IMR-90 (cell line): ENCODE measurements around the gene PTRHD1. TPM values are rescaled to one million over a fixed set of nuclear protein-coding genes. Genes with fewer than 3 reads are reported as not detected.
"Not testable (repeated sequence)": the region's sequence is repeated elsewhere in the genome, so short reads cannot be mapped to it uniquely, and the experiment has no call there.

Source experiments
- ATAC-seq: fragments of 200-7000 bp; cut with Tn5 transposase; 2 replicates; pipeline ENCODE4 v1.9.1; 2020; ENCODE audit warnings: low read depth, mild to moderate bottlenecking, moderate library complexity
- BruUV-seq: library from RNA; stranded (reverse); fragments of 400-500 nt; replicated peaks from 2 replicates; lab custom pipeline; 2021; lab: Mats Ljungman, UMichigan
- CTCF ChIA-PET: fragments of 300-600 bp; formaldehyde crosslinking; extraction: SDS; loops from one replicate; lab custom pipeline; 2021; ENCODE audit warnings: antibody characterized with exemption; lab: Yijun Ruan, JAX
- POLR2A ChIA-PET: fragments of 300-600 bp; sonication (Branson Sonifier 250); formaldehyde crosslinking; loops from one replicate; lab custom pipeline; 2022; ENCODE audit warnings: antibody characterized with exemption; ENCODE audit not compliant: unreplicated experiment; lab: Charles Lee
- DNase-seq: peaks from one replicate; pipeline ENCODE4 v3.0.0; 2013
- H2AFZ ChIP-seq: replicated peaks from 2 replicates; pipeline ENCODE3; 2013; ENCODE audit warnings: low read length, mild to moderate bottlenecking; ENCODE audit not compliant: poor library complexity
- H2AK5ac ChIP-seq: 2 replicates; pipeline ENCODE4 v1.6.1; 2013; ENCODE audit warnings: low read depth, low read length, inconsistent platforms
- H2AK9ac ChIP-seq: replicated peaks from 2 replicates; pipeline ENCODE3; 2013; ENCODE audit warnings: mild to moderate bottlenecking, low read depth, low read length, moderate library complexity; ENCODE audit not compliant: poor library complexity
- H2BK120ac ChIP-seq: 2 replicates; pipeline ENCODE4 v1.6.1; 2013; ENCODE audit warnings: low read depth, low read length, inconsistent platforms
- H2BK15ac ChIP-seq: 3 replicates; pipeline ENCODE4 v1.6.1; 2013; ENCODE audit warnings: low read depth, low read length, inconsistent platforms
- H2BK20ac ChIP-seq: 2 replicates; pipeline ENCODE4 v1.6.1; 2013; ENCODE audit warnings: low read depth, mild to moderate bottlenecking, inconsistent platforms, low read length, moderate library complexity
- H2BK5ac ChIP-seq: 2 replicates; pipeline ENCODE4 v1.6.1; 2013; ENCODE audit warnings: mild to moderate bottlenecking, low read depth, low read length, inconsistent platforms; ENCODE audit not compliant: poor library complexity, severe bottlenecking
- H3K14ac ChIP-seq: replicated peaks from 2 replicates; pipeline ENCODE4 v1.6.1; 2013; ENCODE audit warnings: low read depth, low read length, inconsistent platforms
- H3K18ac ChIP-seq: 2 replicates; pipeline ENCODE4 v1.6.1; 2013; ENCODE audit warnings: low read depth, low read length, control low read depth
- H3K23ac ChIP-seq: 2 replicates; pipeline ENCODE4 v1.6.1; 2013; ENCODE audit warnings: low read depth, low read length, inconsistent platforms
- H3K27ac ChIP-seq: 2 replicates; pipeline ENCODE4 v1.5.1; 2013; ENCODE audit warnings: mild to moderate bottlenecking, control low read depth, low read length; ENCODE audit not compliant: insufficient read depth
- H3K27me3 ChIP-seq: 2 replicates; pipeline ENCODE4 v1.6.1; 2013; ENCODE audit warnings: low read length; ENCODE audit not compliant: control insufficient read depth, insufficient read depth
- H3K36me3 ChIP-seq: 2 replicates; pipeline ENCODE4 v1.6.1; 2013; ENCODE audit warnings: low read length, mixed read lengths; ENCODE audit not compliant: control insufficient read depth, insufficient read depth
- H3K4ac ChIP-seq: 2 replicates; pipeline ENCODE4 v1.6.1; 2013; ENCODE audit warnings: low read depth, low read length, inconsistent platforms
- H3K4me1 ChIP-seq: 2 replicates; pipeline ENCODE4 v1.6.1; 2013; ENCODE audit warnings: low read length, mixed read lengths; ENCODE audit not compliant: control insufficient read depth, insufficient read depth
- H3K4me2 ChIP-seq: 2 replicates; pipeline ENCODE4 v1.6.1; 2013; ENCODE audit warnings: low read depth, mild to moderate bottlenecking, control low read depth, low read length, moderate library complexity
- H3K4me3 ChIP-seq: 2 replicates; pipeline ENCODE4 v1.5.1; 2013; ENCODE audit warnings: low read depth, mild to moderate bottlenecking, control low read depth, low read length, moderate library complexity; ENCODE audit not compliant: insufficient read depth
- H3K56ac ChIP-seq: 2 replicates; pipeline ENCODE4 v1.6.1; 2013; ENCODE audit warnings: low read length, inconsistent platforms; ENCODE audit not compliant: insufficient read depth; ENCODE audit errors: extremely low read depth
- H3K79me1 ChIP-seq, 2 experiments: 2 replicates each; pipeline ENCODE4 v1.6.1; 2013; ENCODE audit warnings: low read length in 2 of 2, inconsistent platforms in 1 of 2, low read depth in 1 of 2
- H3K9ac ChIP-seq: 2 replicates; pipeline ENCODE4 v1.6.1; 2013; ENCODE audit warnings: low read depth, low read length, control low read depth
- H3K9me1 ChIP-seq: 2 replicates; pipeline ENCODE4 v1.6.1; 2013; ENCODE audit warnings: low read length, inconsistent platforms; ENCODE audit not compliant: insufficient read depth
- H3K9me3 ChIP-seq: 2 replicates; pipeline ENCODE4 v1.6.1; 2013; ENCODE audit warnings: low read length; ENCODE audit not compliant: control insufficient read depth, insufficient read depth
- H4K20me1 ChIP-seq: 2 replicates; pipeline ENCODE4 v1.6.1; 2013; ENCODE audit warnings: low read length, inconsistent platforms; ENCODE audit not compliant: insufficient read depth
- H4K5ac ChIP-seq: 2 replicates; pipeline ENCODE4 v1.6.1; 2013; ENCODE audit warnings: mild to moderate bottlenecking, low read depth, low read length, control low read depth
- H4K8ac ChIP-seq, 2 experiments: 2 replicates each; pipeline ENCODE4 v1.6.1; 2013; ENCODE audit warnings: low read depth in 2 of 2, low read length in 2 of 2, control low read depth in 1 of 2, inconsistent platforms in 1 of 2
- H4K91ac ChIP-seq: 2 replicates; pipeline ENCODE4 v1.6.1; 2013; ENCODE audit warnings: low read depth, low read length, inconsistent platforms; ENCODE audit not compliant: insufficient read depth
- FOS ChIP-seq: fragments of 150-350 bp; IDR thresholded peaks from 2 replicates; pipeline ENCODE4 v1.6.1; 2016; ENCODE audit warnings: low read depth, low read length
- whole genome bisulfite sequencing, 2 experiments: methylation state at CpG; one replicate each; pipeline versions ENCODE4 v1.1.5 to v1.1.7; 2013; ENCODE audit warnings: missing lambda C conversion rate in 2 of 2; ENCODE audit not compliant: insufficient read length in 1 of 2; ENCODE audit errors: extremely low coverage in 2 of 2; 5-methylcytosine and 5-hydroxymethylcytosine counted together
- dilution Hi-C: fragments of 300-500 bp; cut with HindIII; formaldehyde crosslinking; loops from one replicate; pipeline ENCODE4 v1.14.3; 2018; ENCODE audit warnings: low sequenced_read_pairs; ENCODE audit not compliant: unreplicated experiment
- in situ Hi-C: fragments of 300-500 bp; cut with MboI; formaldehyde crosslinking; loops from 3 replicates; pipeline ENCODE4 v1.14.3; 2019; ENCODE audit warnings: low sequenced_read_pairs, inconsistent platforms, mixed read lengths
- intact Hi-C: fragments of 100-400 bp; cut with micrococcal nuclease; formaldehyde crosslinking; loops from 2 replicates; pipeline ENCODE4 v1.10.0; 2022
- polyA plus RNA-seq, 3 experiments: library from polyadenylated mRNA; depleted of rRNA; stranded (reverse); fragments of >200 nt; gene quantifications; 2 replicates each; pipeline ENCODE4 v1.2.3, GENCODE V29; 2012; ENCODE audit warnings: low replicate concordance in 1 of 3
- total RNA-seq: library from RNA; depleted of rRNA; stranded (reverse); fragments of >200 nt; gene quantifications from 2 replicates; pipeline ENCODE4 v1.2.3, GENCODE V29; 2012

The PTRHD1 gene
- total and polyA plus RNA-seq, 2 of the 4 experiments (the other 2 are of a cell fraction), result 11.7 to 30.9 TPM

- BruUV-seq, H2BK120ac ChIP-seq, H3K4ac ChIP-seq, H4K5ac ChIP-seq, H2BK20ac ChIP-seq, H2BK5ac ChIP-seq, dilution Hi-C loops, H3K9me1 ChIP-seq, H4K8ac ChIP-seq, H2AK5ac ChIP-seq, H3K79me1 ChIP-seq, in situ Hi-C loops, H3K14ac ChIP-seq, H4K91ac ChIP-seq, H2AFZ ChIP-seq, H3K23ac ChIP-seq, H3K9me3 ChIP-seq, H4K20me1 ChIP-seq, H3K4me2 ChIP-seq, H3K27me3 ChIP-seq, H3K56ac ChIP-seq, H3K27ac ChIP-seq, H2AK9ac ChIP-seq, H3K4me3 ChIP-seq, POLR2A ChIA-PET, H3K18ac ChIP-seq, H2BK15ac ChIP-seq, H3K4me1 ChIP-seq, H3K9ac ChIP-seq: not testable (repeated sequence)
- DNase-seq (peak; percentile 61), ATAC-seq (peak; percentile 57)
- peak; percentile 20; the same call in 1 of the 2 replicates for TF ChIP-seq FOS
- H3K36me3 ChIP-seq, result peaks cover 39% of the 10 kb centered on the region
- WGBS, 2 experiments, result no CpG with 5 or more reads among the region's 8 CpGs
- CTCF ChIA-PET, result interaction anchor here (0.7 kb wide), 1 partner anchor 298 kb away, joined by 3 read pairs; no protein-coding TSS in a partner anchor
- intact Hi-C loops, result loop anchor here (10.0 kb wide), 2 partner anchors 289 to 359 kb away; no protein-coding TSS in a partner anchor
These were observed 42.2 kb upstream of the PTRHD1 start for GRCh38 chr2:24835411-24835810.
